ENCODE data around the gene FAM13A.

FAM13A gene

DNA sequence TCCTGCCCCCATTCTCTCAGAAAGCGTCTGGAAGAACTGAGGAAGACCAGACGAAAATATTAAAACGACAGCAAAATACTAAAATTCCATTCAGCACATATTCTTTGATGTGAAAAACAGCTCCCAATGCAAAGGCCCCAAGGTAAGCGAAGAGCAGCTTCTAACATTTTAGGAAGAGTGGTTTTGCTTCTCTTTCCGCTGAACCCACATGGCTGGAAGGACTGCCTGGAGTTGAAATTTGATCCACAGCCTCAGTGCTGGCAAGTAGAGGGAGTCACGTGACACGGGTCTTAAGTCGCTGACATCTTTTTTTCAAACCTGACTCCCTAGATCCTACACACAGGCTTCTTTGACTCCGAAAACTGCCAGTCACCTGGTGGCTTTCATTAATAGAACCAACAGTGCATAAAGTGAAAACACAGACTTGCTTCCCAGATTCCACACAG, at the start of gene FAM13A:
FAM13A (minus strand) TSS at position 233 of the 446 bp plus-strand sequence; CDS start at position 12, 221 bp downstream.
- DNase-seq (ENCODE audit: low spot score in 2 of 2): peak; percentile 87 to 99
- H3K4me3 ChIP-seq: peak within 1 kb of the TSS; percentile 38
- peaks cover 12% of the 10 kb centered on the region for H3K4me1 ChIP-seq
- H3K27me3 ChIP-seq (ENCODE audit: low read depth): no peaks in the 10 kb centered on the region
- in situ Hi-C loops (cut with MboI; ENCODE audit: low sequenced_read_pairs): no loop called here
- H3K9me3 ChIP-seq: no peaks in the 10 kb centered on the region
- no peaks in the 10 kb centered on the region for H3K36me3 ChIP-seq (replicated peaks)

DNA sequence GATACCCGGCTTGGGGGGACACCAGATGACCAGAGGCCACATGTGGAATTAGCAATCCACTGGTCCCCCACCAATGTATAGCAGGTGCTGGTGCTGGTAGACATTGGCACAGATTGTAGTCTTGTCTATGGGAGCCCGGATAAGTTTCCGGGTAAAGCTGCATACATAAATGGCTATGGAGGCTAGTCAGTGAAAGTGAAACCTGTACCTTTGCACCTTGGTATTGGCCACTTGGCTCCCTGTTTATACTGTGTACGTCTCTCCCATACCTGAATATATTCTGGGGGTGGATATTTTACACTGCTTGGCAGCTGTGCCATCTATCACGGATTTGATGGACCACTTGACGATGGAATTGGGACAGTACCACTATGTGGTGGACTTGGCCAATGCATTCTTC, 48.7 kb upstream of the FAM13A start:
- H3K4me1 ChIP-seq: no peaks in the 10 kb centered on the region
- in situ Hi-C loops (cut with MboI; ENCODE audit: low sequenced_read_pairs): no loop called here
- DNase-seq (ENCODE audit: low spot score in 2 of 2): no peak
- H3K4me3 ChIP-seq: no peak overlapping the region
- peaks cover 5% of the 10 kb centered on the region for H3K9me3 ChIP-seq
- H3K27me3 ChIP-seq (ENCODE audit: low read depth): peaks cover 4% of the 10 kb centered on the region
- no peaks in the 10 kb centered on the region for H3K36me3 ChIP-seq (replicated peaks)

DNA sequence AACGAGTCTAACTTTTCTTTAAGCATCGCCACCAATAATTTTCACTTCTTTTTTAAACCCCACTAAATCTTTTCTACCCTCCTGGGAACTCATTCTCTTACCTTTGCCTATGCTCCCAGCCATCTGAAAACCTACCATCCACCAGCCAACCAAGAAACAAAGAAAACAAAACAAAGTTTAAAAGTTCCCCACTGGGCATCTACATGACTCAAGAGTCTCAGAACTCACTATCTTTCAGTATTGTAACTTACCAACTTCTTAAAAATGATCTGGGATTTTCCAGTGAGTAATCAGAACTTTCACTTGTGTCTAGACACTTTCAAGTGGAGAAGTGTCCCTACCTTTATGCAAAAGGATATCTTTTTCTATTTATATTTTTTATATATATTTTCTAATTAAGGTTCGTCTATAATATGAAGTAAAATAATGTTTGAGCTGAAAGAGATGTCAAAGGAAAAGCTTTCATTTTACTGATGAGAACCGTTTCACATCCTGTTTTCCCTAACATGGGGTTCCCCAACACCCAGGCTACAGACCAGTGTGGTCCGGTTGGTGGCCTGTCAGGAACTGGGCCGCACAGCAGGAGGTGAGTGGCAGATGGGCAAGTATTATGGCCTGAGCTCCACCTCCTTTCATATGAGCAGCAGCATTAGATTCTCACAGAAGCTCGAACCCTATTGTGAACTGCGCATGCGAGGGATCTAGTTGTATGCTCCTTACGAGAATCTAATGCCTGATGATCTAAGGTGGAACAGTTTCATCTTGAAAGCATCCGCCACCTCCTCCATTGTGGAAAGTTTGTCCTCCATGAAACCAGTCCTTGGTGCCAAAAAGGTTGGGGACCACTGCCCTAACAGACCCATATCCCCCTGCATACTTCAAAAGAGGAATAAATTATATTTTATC, 44.5 kb upstream of the FAM13A start:
- DNase-seq (ENCODE audit: low spot score in 2 of 2): no peak
- no peaks in the 10 kb centered on the region for H3K36me3 ChIP-seq (replicated peaks)
- no peaks in the 10 kb centered on the region for H3K4me1 ChIP-seq
- no peaks in the 10 kb centered on the region for H3K9me3 ChIP-seq
- H3K4me3 ChIP-seq: no peak overlapping the region
- 0 out of 2 replicates have a peak, but pooled peaks cover 3% of the 10 kb centered on the region for H3K27me3 ChIP-seq (ENCODE audit: low read depth)
- in situ Hi-C loops (cut with MboI; ENCODE audit: low sequenced_read_pairs): no loop called here

DNA sequence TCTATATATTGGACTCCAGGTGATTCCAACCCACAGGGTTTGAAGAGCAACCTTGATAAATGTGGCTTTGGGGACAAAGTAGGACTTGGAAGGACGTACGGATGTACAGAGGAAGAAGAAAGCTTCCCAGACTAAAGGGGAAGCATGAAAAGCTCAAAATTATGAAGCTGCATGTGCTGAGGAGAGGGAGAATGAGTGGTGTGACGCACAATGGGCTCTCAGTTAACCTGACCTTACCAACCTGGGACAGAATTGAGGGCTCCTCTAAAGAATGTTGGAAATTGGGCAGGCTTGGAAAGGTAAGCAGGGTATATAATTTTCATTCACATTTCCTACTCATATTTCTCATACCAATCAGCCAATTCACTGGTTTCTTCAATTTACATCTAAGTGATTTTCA, 43.9 kb upstream of the FAM13A start:
- Histone ChIP-seq H3K4me3 (no peak overlapping the region), H3K9me3 (no peaks in the 10 kb centered on the region), H3K27me3 (ENCODE audit: low read depth) (0 out of 2 replicates have a peak, but pooled peaks cover 3% of the 10 kb centered on the region), H3K36me3 (replicated peaks) (no peaks in the 10 kb centered on the region), H3K4me1 (no peaks in the 10 kb centered on the region)
- in situ Hi-C loops (cut with MboI; ENCODE audit: low sequenced_read_pairs): no loop called here
- no peak for DNase-seq (ENCODE audit: low spot score in 2 of 2)

DNA sequence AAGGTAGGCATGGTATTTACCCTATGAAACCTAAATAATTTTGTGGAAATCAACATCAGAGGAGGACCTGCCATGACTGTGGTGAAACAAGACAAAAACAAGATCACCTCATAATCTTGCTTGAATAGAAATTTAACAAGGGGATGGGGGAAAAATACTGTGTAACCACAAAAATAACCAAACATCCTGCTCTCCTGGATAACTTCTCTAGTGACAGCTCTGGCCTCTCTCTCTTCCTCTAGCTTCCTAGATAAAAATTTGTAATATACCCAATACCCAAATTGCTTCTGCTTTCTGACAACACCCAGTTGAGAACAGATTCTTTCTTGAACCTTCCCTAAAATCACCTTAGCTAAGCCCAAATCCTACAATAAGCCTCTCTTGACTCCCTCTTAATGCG, 42.5 kb upstream of the FAM13A start:
- no peaks in the 10 kb centered on the region for H3K4me1 ChIP-seq
- no peaks in the 10 kb centered on the region for H3K9me3 ChIP-seq
- H3K27me3 ChIP-seq (ENCODE audit: low read depth): 0 out of 2 replicates have a peak, but pooled peaks cover 3% of the 10 kb centered on the region
- no peak for DNase-seq (ENCODE audit: low spot score in 2 of 2)
- H3K36me3 ChIP-seq (replicated peaks): no peaks in the 10 kb centered on the region
- no peak overlapping the region for H3K4me3 ChIP-seq
- in situ Hi-C loops (cut with MboI; ENCODE audit: low sequenced_read_pairs): no loop called here

DNA sequence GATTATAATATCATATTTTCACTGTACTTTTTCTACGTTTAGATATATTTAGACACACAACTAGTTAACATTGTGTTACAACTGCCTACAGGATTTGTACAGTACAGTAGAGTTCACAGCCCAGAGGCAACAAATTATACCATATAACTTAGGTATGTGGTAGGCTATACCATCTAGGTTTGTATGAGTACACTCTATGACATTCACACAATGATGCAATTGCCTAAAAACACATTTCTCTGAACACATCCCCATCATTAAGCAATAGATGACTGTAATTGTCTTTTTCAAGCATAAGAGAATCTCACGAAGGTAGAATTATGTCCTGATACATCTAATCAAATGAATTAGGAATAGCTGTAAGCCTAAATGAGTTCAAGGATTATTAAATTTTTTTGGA, 42.0 kb upstream of the FAM13A start:
- no peaks in the 10 kb centered on the region for H3K9me3 ChIP-seq

DNA sequence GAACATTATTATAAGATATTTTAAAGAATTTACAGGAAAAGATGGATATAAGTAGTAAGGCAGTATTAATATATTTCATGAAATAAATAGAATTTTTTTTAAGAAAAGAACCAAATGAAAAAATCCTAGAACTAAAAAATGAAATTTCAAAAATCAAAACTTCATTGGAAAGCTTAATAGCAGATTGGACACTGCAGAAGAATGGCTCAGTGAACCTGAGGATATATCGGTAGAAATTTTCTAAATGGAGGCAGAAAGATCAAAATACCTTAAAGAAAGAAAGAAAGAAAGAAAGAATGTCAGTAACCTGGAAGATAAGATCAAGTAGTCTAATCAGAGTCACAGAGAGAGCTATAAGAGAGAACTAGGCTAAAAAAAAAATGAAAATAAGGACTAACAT, 21.3 kb upstream of the FAM13A start:
- in situ Hi-C loops (cut with MboI; ENCODE audit: low sequenced_read_pairs): no loop called here
- no peak overlapping the region for H3K4me3 ChIP-seq
- peaks cover 2% of the 10 kb centered on the region; the same call in 1 of the 2 replicates for H3K9me3 ChIP-seq
- H3K27me3 ChIP-seq (ENCODE audit: low read depth): peaks cover 3% of the 10 kb centered on the region; the same call in 1 of the 2 replicates
- no peak for DNase-seq (ENCODE audit: low spot score in 2 of 2)
- no peaks in the 10 kb centered on the region for H3K4me1 ChIP-seq
- H3K36me3 ChIP-seq (replicated peaks): no peaks in the 10 kb centered on the region

More for the DNA sequence above, 42.0 kb upstream of the FAM13A start:
- H3K36me3 ChIP-seq (replicated peaks): no peaks in the 10 kb centered on the region
- H3K27me3 ChIP-seq (ENCODE audit: low read depth): 0 out of 2 replicates have a peak, but pooled peaks cover 3% of the 10 kb centered on the region
- DNase-seq (ENCODE audit: low spot score in 2 of 2): no peak
- H3K4me3 ChIP-seq: no peak overlapping the region
- no peaks in the 10 kb centered on the region for H3K4me1 ChIP-seq
- in situ Hi-C loops (cut with MboI; ENCODE audit: low sequenced_read_pairs): no loop called here

DNA sequence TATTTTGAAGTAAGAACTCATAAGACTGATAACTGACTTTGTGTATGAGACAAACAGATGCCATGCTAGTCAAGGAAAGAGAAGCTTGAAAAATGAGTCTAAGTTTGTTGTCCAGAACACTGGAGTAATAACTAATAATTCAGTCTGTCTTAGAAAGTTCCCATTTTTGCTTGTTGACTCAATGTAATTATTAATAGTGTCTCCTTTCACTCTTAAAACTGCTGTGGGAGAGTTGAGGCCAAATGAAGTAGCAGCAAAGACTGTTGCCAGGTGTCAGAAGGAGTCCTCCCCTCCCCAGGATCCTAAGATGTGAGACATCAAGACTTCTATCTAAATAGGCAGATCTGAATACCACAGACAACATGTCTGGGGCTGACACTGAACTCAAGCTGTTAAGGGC, 20.8 kb upstream of the FAM13A start:
- Histone ChIP-seq H3K27me3 (ENCODE audit: low read depth) (peaks cover 3% of the 10 kb centered on the region; the same call in 1 of the 2 replicates), H3K4me1 (no peaks in the 10 kb centered on the region), H3K36me3 (replicated peaks) (no peaks in the 10 kb centered on the region), H3K9me3 (peaks cover 2% of the 10 kb centered on the region; the same call in 1 of the 2 replicates), H3K4me3 (no peak overlapping the region)
- in situ Hi-C loops (cut with MboI; ENCODE audit: low sequenced_read_pairs): no loop called here
- no peak for DNase-seq (ENCODE audit: low spot score in 2 of 2)

DNA sequence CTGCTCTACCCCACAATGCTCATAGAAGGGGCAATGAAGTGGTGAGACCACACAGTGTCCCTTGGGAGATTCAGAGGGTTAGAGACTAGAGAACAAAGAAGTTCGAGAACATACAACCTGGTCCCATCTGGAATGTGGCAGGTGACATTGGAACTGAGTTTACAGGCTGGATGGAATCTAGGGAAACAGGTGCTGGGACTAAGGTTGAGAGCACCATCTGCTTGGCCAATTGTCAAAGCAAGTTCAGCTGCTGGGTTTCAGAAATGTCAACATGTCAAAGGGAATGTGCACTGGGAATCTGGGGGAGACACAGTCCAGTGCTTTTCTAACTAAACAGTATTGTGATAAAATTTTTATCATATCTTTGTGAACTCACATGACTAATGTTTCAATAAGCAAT, 15.9 kb upstream of the FAM13A start:
- DNase-seq (ENCODE audit: low spot score in 2 of 2): no peak
- no peaks in the 10 kb centered on the region for H3K9me3 ChIP-seq
- H3K36me3 ChIP-seq (replicated peaks): no peaks in the 10 kb centered on the region
- H3K4me1 ChIP-seq: no peaks in the 10 kb centered on the region
- H3K4me3 ChIP-seq: no peak overlapping the region
- H3K27me3 ChIP-seq (ENCODE audit: low read depth): no peaks in the 10 kb centered on the region
- in situ Hi-C loops (cut with MboI; ENCODE audit: low sequenced_read_pairs): no loop called here

DNA sequence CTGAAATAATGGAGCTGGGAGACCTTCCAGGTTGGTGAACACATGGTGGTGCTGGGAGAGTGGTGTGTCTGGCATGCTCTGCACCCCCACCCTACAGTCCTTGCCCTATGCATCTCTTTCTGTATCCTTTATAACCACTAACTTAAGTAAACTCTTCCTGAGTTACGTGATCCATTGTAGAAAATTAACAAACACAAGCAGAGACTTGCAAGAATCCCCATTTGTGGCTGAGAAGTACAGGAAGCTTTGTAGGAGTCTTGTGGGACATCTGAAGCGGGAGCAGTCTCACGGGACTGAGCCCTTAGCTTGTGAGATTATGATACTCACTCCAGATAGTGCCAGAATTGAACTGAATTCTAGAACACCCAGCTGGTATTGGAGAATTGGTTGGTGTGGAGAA, 14.3 kb upstream of the FAM13A start:
- Histone ChIP-seq H3K36me3 (replicated peaks) (no peaks in the 10 kb centered on the region), H3K4me1 (peaks cover 13% of the 10 kb centered on the region), H3K9me3 (no peaks in the 10 kb centered on the region), H3K27me3 (ENCODE audit: low read depth) (no peaks in the 10 kb centered on the region), H3K4me3 (no peak overlapping the region)
- DNase-seq (ENCODE audit: low spot score in 2 of 2): no peak
- in situ Hi-C loops (cut with MboI; ENCODE audit: low sequenced_read_pairs): no loop called here

DNA sequence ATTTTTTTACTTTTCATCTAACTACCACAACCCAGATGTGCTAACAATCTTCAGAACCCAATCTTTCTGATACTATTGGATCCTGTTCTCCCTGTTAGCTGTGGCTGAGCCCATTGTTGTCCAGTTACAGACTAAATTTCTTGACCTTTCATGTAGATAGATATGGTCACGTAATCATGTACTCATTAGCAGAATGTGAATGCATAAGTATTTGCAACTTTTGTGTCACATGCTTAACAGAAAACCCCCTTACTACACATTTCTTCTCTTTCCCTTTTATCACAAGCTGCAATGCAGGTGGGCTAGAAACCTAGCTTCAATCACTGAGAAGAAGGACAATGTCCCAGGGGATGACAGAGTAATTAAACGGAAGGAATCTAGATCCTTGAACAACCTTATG, 13.1 kb upstream of the FAM13A start:
- Histone ChIP-seq H3K36me3 (replicated peaks) (no peaks in the 10 kb centered on the region), H3K27me3 (ENCODE audit: low read depth) (no peaks in the 10 kb centered on the region), H3K4me1 (peaks cover 13% of the 10 kb centered on the region), H3K4me3 (no peak overlapping the region), H3K9me3 (no peaks in the 10 kb centered on the region; the same call in 1 of the 2 replicates)
- in situ Hi-C loops (cut with MboI; ENCODE audit: low sequenced_read_pairs): no loop called here
- DNase-seq (ENCODE audit: low spot score in 2 of 2): no peak

DNA sequence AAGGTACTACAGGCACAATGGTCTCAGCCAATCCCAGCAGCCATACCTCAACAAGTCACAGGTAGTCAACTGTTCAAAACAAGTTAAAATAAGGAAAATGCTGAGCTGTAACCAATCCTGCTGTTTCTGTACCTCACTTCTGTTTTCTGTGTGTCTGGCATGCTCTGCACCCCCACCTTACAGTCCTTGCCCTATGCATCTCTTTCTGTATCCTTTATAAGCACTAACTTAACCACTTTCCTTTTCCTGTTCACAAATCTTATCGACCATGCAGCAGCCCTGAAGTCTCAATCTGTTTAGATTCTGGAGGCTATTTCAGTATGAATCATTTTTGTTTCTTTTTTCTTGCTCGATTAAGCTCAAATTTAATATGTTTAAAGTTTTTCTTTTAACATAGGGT, 12.5 kb upstream of the FAM13A start:
- no peak for DNase-seq (ENCODE audit: low spot score in 2 of 2)

DNA sequence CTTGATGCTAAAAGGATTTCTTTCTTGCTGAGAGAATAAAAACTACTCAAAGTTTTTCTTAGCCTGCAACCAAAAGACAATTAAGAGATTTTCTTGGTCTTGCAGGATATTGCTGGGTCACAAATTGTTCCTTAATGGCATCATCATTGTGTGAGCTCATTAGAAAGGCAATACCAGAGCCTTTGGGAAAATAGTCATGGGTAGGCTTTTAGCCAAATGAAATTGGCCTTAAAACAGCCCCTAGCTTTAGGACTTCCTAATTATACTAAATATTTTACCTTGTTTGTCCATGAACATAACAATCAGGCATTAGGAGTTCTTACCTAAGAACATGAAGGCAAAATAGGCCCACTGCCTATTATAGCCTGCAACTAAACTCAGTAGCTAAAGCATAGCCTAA, 10.4 kb upstream of the FAM13A start:
- Histone ChIP-seq H3K27me3 (ENCODE audit: low read depth) (no peaks in the 10 kb centered on the region), H3K9me3 (no peaks in the 10 kb centered on the region; the same call in 1 of the 2 replicates), H3K4me1 (peaks cover 13% of the 10 kb centered on the region), H3K36me3 (replicated peaks) (no peaks in the 10 kb centered on the region), H3K4me3 (no peak overlapping the region)
- DNase-seq (ENCODE audit: low spot score in 2 of 2): no peak
- in situ Hi-C loops (cut with MboI; ENCODE audit: low sequenced_read_pairs): no loop called here

More for the DNA sequence above, 12.5 kb upstream of the FAM13A start:
- H3K27me3 ChIP-seq (ENCODE audit: low read depth): no peaks in the 10 kb centered on the region
- no peak overlapping the region for H3K4me3 ChIP-seq
- in situ Hi-C loops (cut with MboI; ENCODE audit: low sequenced_read_pairs): no loop called here
- H3K9me3 ChIP-seq: no peaks in the 10 kb centered on the region; the same call in 1 of the 2 replicates
- no peaks in the 10 kb centered on the region for H3K36me3 ChIP-seq (replicated peaks)
- peaks cover 13% of the 10 kb centered on the region for H3K4me1 ChIP-seq

DNA sequence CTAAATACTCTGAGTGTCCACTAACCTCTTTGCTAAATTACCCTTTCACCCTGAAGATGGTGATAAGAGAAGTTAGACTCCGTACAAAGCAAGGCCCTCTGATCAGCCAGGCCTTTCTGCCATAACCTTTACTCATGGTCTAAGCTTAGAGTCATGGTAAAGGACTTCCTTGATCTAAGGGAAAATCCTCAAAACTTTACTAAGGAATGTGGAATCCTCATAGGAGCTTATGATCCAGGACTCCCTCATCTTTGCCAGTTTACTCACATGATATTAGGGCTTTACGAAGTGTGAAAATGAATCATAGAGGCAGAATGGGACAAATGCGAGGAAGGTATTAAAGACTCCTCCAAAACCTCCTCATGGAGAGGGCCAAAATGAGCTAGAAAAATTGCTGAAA, 7.9 kb upstream of the FAM13A start:
- no peaks in the 10 kb centered on the region; the same call in 1 of the 2 replicates for H3K9me3 ChIP-seq
- H3K4me1 ChIP-seq: peaks cover 13% of the 10 kb centered on the region
- in situ Hi-C loops (cut with MboI; ENCODE audit: low sequenced_read_pairs): no loop called here
- DNase-seq (ENCODE audit: low spot score in 2 of 2): no peak
- no peaks in the 10 kb centered on the region for H3K36me3 ChIP-seq (replicated peaks)
- no peaks in the 10 kb centered on the region for H3K27me3 ChIP-seq (ENCODE audit: low read depth)
- H3K4me3 ChIP-seq: no peak overlapping the region

Data from HAP-1 (cell line).